NCI-H1417 (cell line): ENCODE measurements around the gene UNC80.

ENCODE experiments used
- DNase-seq, 3 experiments: peaks; one replicate each; lab custom pipeline; 2025; lab: John Stamatoyannopoulos, UW

UNC80 gene

GRCh38 chr2:209817844-209818271 is 46.2 kb downstream of the UNC80 start:
- no peak for DNase-seq

- no peak for DNase-seq
Measured at GRCh38 chr2:209818939-209819338, 47.3 kb downstream of the UNC80 start.

GRCh38 chr2:209821806-209822205 is 50.2 kb downstream of the UNC80 start:
- no peak for DNase-seq

GRCh38 chr2:209823484-209823883 is 51.9 kb downstream of the UNC80 start:
- DNase-seq = no peak

GRCh38 chr2:209824391-209824790 is 52.8 kb downstream of the UNC80 start:
- DNase-seq = no peak

GRCh38 chr2:209830722-209831465 is 59.3 kb downstream of the UNC80 start:
- DNase-seq = no peak

- DNase-seq = no peak
Measured at GRCh38 chr2:209834767-209835166, 63.1 kb downstream of the UNC80 start.

GRCh38 chr2:209840434-209840833 is 68.8 kb downstream of the UNC80 start:
- no peak for DNase-seq

- no peak for DNase-seq
Measured at GRCh38 chr2:209845666-209846065, 74.0 kb downstream of the UNC80 start.

GRCh38 chr2:209864716-209865295 is 93.2 kb downstream of the UNC80 start:
- no peak for DNase-seq

- DNase-seq = no peak
Measured at GRCh38 chr2:209868271-209868994, 96.8 kb downstream of the UNC80 start.

- no peak for DNase-seq
Measured at GRCh38 chr2:209870067-209870466, 98.4 kb downstream of the UNC80 start.

- DNase-seq = peak in 1 of 3 experiments; percentile 2
Measured at GRCh38 chr2:209872675-209873074, 101.0 kb downstream of the UNC80 start.

- DNase-seq = no peak
Measured at GRCh38 chr2:209875270-209875669, 103.6 kb downstream of the UNC80 start.

- peak in 1 of 3 experiments; percentile 29 for DNase-seq
Measured at GRCh38 chr2:209876211-209876610, 104.6 kb downstream of the UNC80 start.

GRCh38 chr2:209878701-209879100 is 107.1 kb downstream of the UNC80 start:
- no peak for DNase-seq

GRCh38 chr2:209900638-209901037 is 129.0 kb downstream of the UNC80 start:
- no peak for DNase-seq

- DNase-seq = no peak
Measured at GRCh38 chr2:209901172-209901571, 129.5 kb downstream of the UNC80 start.

- no peak for DNase-seq
Measured at GRCh38 chr2:209905691-209906090, 134.1 kb downstream of the UNC80 start.

GRCh38 chr2:209907746-209908145 is 136.1 kb downstream of the UNC80 start:
- DNase-seq = no peak

- no peak for DNase-seq
Measured at GRCh38 chr2:209908511-209908910, 136.9 kb downstream of the UNC80 start.

- DNase-seq = no peak
Measured at GRCh38 chr2:209911486-209911885, 139.9 kb downstream of the UNC80 start.

- DNase-seq = no peak
Measured at GRCh38 chr2:209913786-209914345, 142.2 kb downstream of the UNC80 start.
